GM21529 (cell line): ENCODE measurements around the gene GOLGA1.

Experiments
- ATAC-seq: cut with Tn5 transposase; IDR thresholded peaks from one replicate; pipeline ENCODE4 v1.9.1; 2021; ENCODE audit not compliant: unreplicated experiment

GOLGA1 gene

GRCh38 chr9:124885551-124885950 lies 55.3 kb downstream of the GOLGA1 start:
- no peak for ATAC-seq

DNA sequence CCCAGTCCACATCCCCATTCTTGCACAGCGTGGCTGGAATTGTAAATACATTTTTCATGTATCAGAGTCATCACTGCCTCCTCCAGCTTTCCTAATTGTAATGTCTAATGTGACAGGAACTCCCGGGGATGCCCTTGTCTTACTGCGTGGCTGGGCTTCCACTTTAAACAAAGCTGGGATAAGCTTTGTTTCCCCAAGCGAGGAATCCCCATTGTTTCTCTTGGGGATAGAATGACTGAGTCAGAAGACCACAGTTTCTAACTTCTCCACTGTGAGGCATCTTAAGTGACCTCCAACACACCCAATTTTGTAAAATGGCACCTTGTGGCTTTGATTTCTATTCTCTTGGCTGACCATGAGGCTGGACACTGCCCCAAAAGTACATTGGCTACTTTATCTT lies 56.5 kb downstream of the GOLGA1 start:
- ATAC-seq = no peak

- ATAC-seq = no peak
Measured at GRCh38 chr9:124882231-124882630, 58.7 kb downstream of the GOLGA1 start.

- no peak for ATAC-seq
Measured at GRCh38 chr9:124881138-124881743, 59.6 kb downstream of the GOLGA1 start.

GRCh38 chr9:124880501-124880900 lies 60.4 kb downstream of the GOLGA1 start:
- ATAC-seq = peak; percentile 53

DNA sequence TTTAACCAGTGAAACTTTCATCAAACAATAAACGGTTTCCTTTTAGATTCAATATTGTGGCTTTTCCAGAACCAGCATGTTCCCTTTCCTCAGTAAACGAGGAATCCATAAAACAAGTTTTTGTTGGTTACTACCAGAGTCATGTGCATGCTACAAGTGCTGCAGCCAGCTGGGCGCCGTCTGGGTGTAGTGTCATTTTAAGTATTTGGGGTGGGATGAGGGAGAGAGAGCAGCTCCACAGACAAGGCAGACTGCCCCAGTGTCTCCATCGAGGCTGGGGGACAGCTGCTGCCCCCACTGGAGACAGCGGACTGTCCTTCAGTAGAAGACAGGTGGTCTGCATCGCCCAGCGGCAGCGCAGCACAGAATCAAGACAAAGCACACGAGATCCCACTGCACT lies 61.7 kb downstream of the GOLGA1 start:
- ATAC-seq = no peak

- no peak for ATAC-seq
Measured at GRCh38 chr9:124878518-124878917, 62.4 kb downstream of the GOLGA1 start.

DNA sequence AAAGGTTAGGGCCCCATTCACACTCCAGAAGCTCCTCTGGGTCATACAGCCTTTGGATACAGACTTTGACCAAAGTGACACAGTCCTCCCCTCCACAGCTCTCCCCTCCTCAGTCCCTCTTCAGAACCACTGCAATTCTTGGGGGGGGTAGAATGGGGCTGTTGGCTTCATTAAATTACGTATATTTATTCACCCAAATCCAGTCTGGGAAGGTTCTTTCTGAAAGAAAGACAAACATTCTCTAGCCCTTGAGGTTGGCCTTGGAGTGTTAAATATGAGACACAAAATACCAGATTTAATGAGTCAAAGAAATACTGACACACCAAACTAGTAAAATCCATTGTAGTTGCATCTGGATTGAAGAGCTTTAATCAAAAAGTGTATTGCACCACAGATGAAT lies 62.9 kb downstream of the GOLGA1 start:
- ATAC-seq = no peak

GRCh38 chr9:124877021-124877782 lies 63.7 kb downstream of the GOLGA1 start:
- ATAC-seq = no peak

- ATAC-seq = no peak
Measured at GRCh38 chr9:124875501-124875900, 65.4 kb downstream of the GOLGA1 start.

DNA sequence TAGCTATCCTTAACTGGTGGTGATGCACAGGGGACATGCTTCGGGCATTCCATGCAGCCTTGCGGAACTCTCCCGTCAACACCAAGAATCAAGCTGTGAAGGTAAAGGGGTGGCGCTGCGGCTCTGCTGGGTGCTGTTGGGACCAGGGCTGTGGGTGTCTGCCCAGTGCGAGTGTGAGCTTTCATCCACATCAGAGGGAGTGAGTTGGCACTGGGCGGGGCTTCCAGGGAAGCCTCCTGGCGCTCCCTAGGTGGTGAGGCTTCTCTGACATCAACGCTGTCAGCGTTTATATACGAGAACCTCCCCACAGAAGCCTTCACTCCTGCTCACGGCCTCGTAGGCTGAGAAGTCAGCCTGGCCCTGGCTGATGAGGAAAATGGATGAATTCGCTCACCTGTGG lies 67.2 kb downstream of the GOLGA1 start:
- no peak for ATAC-seq

DNA sequence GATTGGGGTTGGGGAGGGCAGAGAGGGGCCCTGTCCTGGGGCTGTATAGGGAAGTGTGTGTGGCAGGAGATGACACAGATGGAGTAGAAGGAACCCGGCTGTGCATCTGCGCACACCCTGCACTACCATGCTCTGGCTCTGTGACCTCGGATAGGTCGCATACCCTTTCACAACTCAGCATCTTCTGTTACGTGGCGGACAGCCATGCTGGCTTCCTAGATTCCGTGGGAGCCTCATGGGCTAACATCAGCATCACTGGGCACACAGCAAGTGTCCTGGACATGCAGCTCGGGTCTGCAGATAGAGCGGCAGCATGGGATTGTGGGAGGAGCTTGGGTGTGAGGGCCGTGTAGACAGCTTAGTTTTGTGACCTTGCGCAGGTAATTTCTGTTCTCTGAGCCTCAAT lies 69.7 kb downstream of the GOLGA1 start:
- no peak for ATAC-seq

GRCh38 chr9:124870723-124871122 lies 70.2 kb downstream of the GOLGA1 start:
- no peak for ATAC-seq

GRCh38 chr9:124869986-124870560 lies 70.8 kb downstream of the GOLGA1 start:
- peak; percentile 43 for ATAC-seq

GRCh38 chr9:124869466-124869985 lies 71.4 kb downstream of the GOLGA1 start:
- peak; percentile 2 for ATAC-seq

- ATAC-seq = peak; percentile 52
Measured at GRCh38 chr9:124868511-124869465, 72.1 kb downstream of the GOLGA1 start.

- no peak for ATAC-seq
Measured at GRCh38 chr9:124863371-124863871, 77.5 kb downstream of the GOLGA1 start.

DNA sequence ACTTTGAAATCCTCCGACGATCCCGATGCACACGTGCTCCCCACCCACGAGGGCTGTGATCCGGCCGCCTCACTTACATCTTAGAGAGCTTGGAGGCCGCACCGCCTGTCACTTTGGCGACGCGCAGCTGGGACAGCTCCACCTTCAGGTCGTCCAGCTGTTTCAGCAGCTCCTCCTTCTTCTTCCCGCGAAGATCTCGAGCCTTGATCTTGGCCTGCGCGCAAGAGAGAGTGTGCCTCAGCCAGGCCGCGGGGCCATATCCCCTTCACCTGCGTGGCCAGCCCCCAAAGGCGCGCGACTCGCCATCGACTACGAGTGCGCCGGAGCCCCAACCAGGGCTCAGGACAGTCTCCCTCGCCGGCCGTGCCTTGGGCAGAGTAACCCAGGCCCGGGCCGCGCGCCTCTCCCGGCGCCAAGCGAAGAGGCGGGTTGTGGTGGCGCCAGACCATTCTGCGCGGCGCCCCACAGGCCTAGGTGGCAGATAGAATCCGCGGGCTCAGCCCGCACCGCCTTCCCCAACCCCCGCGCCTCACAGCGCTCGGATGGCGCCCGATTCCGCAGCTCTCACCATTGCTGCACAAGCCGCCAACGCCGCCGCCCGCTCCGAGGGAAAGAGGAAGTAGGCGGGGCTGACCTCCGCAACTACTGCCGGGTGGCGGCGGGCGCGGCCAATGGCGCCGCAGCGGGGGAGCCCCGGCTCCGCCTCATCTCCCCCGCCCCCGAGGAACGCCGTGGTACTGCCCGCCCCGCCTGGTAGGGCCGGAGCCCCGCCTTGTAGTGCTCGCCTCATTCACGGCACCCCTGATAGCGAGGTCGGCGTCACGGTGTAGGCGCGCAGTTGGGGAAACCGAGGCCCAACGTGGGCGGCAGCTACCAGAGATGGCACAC lies 79.3 kb downstream of the GOLGA1 start, which contains the start of the genes ARPC5L and RPL35:
TSS of gene ARPC5L (plus strand) at position 789 of the 888 bp plus-strand sequence. CDS start 7,161 bp downstream, outside the sequence.
TSS of gene RPL35 (minus strand) at position 616 of the 888 bp plus-strand sequence. CDS start at position 571, 45 bp downstream.
- peak; percentile 89 for ATAC-seq

DNA sequence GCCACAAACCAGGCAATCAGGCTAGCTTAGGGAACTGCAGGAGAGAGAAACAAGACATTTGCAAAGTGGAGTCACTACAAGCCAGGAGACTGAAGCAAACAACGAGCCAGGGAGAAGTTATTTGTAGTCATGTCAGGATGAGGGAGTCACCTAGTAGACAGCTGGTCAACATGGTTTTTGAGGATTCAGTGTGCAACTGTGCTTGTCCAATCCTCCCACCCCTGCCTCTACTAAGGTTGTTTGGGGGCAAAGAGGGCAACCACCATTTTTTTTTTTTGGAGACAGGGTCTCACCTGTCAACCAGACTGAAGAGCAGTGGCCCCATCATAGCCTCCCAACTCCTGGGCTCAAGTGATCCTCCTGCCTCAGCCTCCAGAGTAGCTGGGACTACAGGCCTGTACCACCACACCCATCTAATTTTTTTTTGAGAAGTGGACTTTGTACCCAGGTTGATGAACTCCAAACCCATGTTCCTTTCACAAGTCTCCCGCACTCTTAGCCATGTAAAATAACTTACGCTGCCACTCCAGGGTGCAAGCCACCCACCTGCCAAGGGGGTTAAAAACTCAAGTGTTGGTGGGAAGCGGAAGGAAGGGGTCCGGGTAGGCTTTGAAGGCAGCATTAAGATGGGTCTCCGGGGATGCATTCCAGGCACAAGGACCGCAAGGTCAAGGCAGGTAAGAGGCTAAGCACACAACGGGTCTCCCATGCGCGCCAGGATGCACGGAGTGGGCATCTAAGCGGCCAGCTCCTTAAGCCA lies 80.1 kb downstream of the GOLGA1 start:
- ATAC-seq = no peak
